OCI-M2 (cell line): ENCODE data around the gene BTC.
"Not testable (repeated sequence)": the region's sequence is repeated elsewhere in the genome, so short reads cannot be mapped to it uniquely, and the experiment has no call there.

Source experiments
- DNase-seq: peaks from one replicate; lab custom pipeline; 2025; ENCODE audit not compliant: unreplicated experiment; lab: John Stamatoyannopoulos, UW

The BTC gene, protein sequence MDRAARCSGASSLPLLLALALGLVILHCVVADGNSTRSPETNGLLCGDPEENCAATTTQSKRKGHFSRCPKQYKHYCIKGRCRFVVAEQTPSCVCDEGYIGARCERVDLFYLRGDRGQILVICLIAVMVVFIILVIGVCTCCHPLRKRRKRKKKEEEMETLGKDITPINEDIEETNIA

DNA sequence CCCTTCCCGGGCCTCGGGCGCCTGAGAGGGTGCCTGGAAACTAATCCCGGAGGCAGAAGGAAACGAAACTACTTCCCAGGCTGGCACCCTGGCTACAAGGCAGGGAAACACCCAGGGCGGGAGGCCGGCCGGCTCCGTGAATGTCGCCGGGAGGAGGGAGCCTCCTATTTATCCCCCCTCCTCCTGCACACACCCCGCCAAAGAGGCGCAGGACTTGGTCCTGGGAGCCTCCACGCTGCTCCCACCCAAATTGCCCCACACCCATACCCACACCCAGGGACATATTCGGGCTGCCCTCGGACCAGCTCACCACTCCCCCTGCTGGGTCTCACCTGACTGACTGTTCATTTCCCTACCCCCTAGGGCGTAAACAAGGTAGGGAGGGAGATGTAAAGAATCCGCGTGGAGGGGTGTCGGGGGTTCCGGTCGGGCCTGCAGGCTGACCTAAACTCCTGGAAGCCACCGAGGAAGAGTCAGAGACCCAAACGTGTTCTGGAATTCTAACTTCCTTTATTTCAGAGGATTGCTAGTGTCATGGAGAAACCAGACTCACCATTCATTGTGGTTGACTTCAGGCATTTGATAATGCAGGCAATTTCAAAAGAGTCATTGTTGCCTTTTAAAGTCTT is at the start of gene BTC:
Gene BTC (minus strand): TSS at position 142 of the 629 bp plus-strand sequence. CDS start 198 bp downstream, outside the sequence.
- no peak for DNase-seq

DNA sequence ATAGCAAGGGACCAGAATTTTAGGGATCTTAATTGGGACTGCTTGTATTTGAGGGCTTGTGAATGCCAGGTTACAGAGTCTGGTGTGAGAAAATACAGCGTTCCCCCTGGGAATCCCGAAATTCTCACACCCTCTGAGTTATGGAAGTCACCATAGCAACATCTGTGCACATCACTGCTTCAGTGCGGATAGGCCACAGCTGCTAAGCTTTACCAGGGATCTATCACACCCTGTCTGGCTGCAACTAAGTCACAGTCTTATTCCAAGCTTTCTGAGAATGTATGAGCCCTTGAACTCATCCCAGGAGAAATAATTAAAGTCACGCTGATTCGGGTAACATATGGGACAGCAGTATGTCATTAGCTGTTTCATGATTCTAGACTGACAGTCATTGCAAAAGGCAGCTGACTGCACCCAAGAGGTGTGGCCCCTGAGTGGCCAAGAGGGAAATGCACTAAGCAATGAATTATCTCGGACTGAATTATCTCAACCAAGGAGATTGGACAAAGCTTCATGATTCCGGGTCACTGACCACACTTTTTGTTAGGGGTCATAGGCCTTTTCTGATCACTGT is 46.7 kb upstream of the BTC start:
- DNase-seq: no peak

DNA sequence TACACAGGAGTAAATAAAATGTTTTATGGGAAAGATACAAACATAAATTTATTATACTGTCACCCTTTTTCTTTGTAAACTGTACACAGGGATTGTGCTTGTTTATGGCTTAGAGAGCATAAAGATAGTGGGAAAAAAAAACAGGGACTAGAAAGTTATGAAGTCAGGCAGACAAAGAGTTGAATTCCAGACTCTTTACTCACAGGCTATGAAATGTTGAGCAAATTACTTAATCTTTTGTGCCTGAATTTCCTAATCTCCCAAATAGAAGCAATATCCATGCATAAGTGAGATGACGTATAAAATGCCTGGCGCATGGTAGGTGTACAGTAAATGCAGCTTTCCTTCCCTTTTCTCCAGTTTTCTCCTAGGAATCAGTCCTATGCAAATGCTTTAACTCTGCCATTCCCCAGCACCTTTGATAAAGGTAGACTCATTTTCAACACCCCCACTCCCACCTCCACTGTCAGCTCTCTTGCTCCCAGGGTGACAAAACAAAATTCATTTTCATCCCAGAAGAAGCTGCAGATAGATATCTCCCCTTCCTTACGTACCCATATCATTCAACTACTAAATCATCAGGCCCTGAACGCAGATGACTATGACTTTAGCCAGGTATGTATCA is 44.5 kb upstream of the BTC start:
- DNase-seq: no peak

DNA sequence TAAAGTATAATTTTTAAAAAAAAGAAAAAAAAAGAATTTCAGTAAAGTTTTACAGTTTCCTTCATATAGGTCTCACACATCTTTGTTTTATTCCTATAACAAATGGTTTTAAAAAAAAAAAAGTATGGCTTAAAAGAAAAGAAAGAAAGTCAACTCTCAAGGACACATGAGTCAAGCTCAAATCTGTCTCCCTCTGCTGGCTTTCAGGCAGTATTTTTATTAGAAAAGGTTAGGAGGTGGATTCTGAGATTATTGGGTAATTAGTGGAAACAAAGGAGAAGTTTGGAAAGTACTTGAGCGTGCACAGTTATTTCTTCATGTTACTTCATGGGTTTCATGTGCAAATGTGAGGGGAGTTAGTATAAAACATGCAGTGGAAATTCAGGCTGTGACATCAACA is 36.6 kb upstream of the BTC start:
- DNase-seq: no peak

DNA sequence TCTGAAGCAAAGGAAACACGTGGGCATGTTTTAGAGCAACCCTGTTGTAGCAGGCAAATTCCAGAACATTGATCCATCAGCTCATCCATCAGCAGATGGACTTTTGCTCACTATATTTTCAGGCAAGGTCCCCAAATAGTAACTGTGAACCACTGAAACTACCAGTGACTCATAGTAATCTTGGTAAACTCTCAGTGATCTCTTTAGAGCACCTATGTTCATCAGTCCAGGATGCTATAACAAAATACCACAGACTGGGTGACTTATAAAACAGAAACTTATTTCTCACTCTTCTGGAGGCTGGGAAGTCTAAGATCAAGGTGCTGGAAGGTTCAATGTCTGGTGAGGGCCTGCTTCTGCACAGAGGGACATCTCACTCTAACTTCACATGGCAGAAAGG is 28.9 kb upstream of the BTC start:
- no peak for DNase-seq

DNA sequence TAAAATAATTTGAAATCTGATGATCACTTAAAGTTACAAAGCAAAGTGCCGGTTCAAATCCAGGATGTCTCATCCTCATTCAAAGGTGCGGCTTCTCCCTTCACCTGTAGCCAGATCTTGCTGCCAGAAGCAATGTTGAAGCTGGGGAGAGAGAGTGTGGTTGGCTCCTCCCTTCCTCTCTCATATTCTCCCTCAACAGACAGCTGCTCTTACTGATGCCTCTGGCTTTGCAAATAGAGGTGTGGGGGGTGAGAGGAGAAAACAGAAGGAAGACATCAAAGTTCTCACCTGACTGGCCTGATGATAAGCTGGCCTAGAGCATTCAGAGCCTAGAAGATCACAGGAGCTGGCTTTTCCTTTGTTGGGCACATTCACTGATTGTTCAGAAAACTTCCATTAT is 28.3 kb upstream of the BTC start:
- no peak for DNase-seq

DNA sequence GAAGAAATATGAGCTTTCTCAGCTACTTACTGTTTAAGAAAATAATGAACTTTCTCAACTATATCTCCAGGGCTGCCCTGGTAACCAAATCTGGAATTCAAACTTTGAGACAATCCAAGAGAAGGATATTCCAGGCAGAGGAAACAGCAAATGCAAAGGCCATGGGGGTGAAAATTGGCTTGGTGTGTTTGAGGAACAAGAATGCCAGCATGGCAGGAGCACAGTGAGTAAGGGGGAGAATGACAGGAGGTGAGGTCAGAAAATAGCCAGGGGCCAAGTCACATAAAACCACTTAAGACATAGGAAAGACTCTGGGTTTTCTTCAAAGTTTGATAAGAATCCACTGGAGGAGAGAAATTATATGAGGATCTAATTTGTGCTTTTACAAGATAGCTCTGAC is 27.2 kb upstream of the BTC start:
- no peak for DNase-seq

DNA sequence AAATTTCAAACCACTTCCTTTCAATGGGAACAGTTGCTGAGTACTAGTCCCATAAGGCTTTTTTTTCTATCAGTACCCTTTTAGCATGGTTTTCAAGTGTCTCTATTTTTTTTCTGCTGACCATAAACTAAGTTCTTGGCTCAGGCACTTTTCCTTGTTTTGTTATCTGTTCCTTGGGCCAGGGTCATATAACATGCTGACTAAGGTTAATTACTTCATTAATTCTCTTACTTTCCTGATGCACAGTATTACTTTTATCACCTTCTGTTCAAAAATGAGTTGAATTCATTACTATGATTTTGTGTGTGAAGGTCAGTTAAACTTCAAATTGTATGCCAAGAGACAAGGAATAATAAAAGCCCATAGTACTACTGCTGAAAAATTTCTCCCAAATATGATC is 19.7 kb upstream of the BTC start:
- DNase-seq: no peak

DNA sequence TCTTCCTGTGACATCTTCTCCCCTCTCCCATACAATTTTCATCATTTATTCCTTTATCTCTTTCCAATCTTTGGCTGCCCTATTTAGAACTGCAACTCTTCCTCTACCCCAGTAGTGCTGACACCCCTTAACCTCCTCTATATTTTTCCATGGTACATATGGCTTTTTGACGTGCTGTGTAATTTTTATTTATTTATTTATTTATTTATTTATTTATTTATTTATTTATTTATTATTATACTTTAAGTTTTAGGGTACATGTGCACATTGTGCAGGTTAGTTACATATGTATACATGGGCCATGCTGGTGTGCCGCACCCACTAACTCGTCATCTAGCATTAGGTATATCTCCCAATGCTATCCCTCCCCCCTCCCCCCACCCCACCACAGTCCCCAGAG is 17.7 kb upstream of the BTC start:
- not testable (repeated sequence) for DNase-seq

DNA sequence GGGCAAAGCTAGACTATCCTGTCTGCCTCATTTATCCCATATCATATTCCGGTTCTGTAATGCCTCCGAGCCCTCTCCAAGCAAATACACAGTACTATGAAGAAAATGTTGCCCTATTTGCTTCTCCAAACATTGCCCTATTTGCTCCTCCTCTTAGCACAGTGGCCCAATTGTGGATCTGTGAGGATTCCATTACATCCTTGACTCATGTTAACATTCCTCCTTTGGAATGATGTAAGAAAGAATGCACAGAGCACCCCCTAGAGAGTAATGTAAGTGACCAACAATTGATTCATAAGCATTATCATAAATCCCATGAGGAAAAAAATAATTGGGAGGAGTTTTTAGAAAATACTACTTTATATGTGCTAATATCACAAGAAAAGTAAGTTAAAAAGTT is 11.3 kb upstream of the BTC start:
- DNase-seq: no peak

DNA sequence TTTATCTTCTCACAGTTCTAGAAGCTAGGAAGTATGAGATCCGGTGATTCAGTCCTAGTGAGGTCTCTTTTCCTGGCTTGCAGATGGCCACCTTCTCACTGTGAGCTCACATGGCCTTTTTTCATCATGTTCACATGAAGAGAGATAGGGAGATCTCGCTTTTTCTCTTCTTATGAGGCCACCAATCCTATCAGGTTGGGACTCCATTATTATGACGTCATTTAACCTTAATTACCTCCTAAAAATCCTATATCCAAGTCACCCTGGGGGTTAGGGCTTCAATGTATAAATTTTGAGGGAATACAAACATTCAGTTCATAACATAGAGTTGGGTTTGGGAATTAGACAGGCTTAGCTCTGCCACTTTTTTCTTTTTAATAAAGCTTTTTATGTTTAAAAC is 6.0 kb upstream of the BTC start:
- DNase-seq: no peak

DNA sequence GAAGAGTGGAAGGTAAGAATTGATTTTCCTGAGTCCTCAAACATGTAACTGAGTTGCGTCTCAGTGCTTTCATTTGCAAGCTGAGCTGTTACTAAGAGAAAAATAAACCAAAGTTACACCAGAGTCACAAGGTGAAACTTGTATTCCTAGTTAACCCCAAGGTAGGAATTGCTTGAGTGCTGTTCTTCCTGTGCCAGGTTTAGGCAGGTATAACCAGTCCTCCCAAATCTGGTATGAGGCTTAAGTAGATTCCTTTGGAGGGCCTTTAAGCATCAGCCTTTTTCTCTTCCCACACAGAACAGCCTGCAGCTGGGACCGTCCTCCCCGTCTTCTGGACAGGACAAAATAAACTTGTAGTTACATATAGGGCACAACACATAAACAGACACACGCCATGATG is 2.3 kb upstream of the BTC start:
- DNase-seq: no peak

DNA sequence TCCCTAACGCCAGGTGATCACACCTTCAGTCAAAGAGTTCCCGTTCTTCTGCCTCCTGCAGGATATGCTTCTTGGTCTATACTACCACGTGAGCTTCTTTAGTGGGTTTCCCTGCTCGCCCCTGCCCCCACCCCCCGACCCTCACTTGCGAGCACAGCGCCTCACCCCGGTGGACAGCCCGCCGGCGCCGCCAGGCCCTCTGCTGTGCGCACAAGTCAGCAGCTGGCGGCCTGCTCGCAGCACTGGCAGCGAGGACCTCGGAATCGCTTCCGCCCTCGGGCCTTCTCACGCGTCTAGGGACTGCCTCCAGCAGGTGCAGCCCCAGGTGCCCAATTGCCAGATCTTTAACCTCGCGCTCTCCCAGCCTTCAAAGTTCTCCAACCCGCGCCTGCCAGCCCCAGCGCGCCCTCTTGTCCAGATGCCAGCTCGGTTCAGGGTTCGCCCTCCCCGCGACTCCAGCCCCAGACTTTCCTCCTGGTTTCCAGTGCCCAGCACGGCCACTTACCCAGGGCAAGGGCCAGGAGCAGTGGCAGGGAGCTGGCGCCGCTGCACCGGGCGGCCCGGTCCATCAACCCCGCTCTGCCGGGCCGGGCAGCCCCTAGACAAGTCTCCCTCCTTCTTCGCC is 454 bp downstream of the BTC start:
- no peak for DNase-seq

DNA sequence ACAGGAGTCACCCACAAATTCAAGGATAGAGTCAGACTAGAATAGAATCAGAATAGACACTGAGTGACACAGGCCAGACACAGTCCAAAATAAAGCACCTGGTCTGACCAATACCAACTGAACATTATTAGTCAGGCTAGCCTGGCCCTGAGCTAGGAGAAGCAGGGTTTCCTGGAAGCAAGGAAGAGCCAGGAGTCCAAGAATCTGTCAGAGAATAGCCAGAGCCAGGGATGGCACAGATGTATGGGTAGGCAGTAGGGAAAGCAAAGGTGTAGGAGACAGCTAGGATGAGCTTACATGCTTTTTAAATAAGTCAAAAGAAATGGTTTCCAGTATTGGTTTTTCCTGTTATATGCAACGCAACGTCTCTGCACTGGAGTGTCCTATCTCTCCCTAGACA is 3.7 kb downstream of the BTC start:
- DNase-seq: no peak

DNA sequence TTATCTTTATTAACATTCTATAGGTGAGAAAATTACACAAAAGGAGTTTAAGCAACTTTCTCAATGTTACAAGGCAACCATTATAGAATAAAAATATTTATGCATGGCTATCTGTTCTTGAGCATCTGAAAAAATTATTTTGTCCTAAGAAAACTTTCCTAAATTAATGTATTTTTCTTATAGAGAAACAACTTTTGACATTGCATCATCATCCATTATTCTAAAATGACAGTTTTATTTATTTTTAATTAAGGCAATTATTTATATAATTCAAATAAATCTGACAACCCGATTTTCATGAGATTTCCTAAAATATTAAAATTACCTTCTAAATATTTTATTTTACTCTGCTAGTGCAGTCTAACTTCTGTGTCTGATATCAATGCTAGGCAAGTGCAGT is 4.8 kb downstream of the BTC start:
- no peak for DNase-seq

DNA sequence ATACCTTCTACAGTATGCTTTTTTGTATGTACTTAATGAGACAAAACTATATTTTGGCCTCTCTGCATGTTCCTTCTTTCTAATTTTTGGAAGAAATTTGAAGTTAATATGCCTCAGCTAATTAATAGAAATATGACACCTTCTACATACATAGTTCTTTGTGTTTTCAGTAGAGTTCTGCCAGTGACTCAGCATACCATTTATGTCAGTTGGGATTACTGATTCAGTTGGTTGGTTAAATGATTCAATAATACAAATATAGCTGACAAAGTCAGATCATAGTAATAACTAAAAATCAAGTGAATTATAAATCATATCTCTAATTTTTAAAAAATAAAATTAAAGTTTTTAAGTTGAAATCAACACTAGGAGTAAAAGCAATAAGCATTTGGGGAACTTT is 16.8 kb downstream of the BTC start:
- no peak for DNase-seq

DNA sequence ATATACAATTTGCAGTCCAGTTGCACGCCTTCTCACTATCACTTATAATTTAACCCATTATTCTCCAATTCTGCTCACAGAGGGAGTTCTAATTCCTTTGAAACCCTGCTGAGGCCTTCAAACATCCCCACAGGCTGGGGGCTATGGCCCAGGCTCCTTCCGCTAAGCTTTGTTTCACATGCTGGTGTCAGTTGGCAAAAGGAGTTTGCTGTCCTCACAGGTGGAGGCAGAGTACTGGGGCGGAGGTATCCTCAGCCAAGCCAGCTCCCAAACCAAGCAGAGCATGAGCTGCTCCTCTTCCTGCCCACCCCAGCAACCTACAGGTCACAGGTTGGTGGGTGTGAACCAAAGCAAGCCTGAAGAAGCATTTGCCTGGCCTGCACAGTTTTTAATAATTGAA is 21.5 kb downstream of the BTC start:
- no peak for DNase-seq

DNA sequence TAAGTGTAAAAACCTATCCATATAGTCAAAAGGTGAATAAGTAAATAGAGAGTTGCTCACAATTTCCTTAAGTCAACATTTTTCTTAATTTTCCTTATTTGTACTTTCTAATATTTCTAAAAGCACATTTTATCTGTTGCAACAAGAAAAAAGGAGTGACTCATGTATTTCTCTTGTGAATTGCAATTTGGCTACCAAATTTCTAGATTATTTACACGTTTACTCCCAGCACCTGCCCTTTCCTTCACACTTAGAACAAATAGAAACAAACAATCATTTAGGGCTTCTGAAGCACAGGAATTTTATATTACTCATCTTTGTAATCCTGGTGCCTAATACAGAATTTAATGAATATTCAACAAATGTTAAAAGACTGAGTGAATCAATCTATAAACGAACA is 22.2 kb downstream of the BTC start:
- no peak for DNase-seq

DNA sequence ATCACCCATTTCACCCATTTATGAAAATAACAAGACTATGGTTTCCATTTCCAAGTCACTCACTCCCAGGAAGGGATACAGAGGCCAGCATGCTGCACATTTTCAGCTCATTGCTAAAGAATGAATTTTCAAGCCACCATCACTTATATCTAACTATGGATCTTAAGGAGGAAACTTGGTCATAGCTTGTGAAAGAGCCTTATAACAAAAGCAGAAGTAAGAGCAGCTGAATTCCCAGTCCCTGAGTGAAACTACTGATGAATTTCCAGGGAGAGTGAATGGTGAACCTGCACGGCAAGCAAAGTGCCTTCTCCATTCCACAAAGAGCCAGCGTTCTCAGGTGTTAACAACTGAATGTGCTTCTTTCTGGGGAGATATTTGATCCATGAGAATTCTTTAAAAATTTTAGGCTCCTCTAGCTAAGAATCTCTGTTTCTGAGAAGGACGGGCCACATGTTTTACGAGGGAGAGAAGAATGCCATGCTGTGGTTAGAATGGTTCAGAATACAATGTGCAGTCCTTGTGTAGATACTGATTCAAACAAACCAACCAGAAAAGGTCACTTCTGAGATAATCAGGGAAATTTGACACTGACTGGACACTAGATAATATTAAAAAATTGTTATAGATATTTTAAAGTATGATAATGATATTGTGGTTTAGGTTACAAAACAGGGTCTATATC is 24.0 kb downstream of the BTC start:
- DNase-seq: no peak

DNA sequence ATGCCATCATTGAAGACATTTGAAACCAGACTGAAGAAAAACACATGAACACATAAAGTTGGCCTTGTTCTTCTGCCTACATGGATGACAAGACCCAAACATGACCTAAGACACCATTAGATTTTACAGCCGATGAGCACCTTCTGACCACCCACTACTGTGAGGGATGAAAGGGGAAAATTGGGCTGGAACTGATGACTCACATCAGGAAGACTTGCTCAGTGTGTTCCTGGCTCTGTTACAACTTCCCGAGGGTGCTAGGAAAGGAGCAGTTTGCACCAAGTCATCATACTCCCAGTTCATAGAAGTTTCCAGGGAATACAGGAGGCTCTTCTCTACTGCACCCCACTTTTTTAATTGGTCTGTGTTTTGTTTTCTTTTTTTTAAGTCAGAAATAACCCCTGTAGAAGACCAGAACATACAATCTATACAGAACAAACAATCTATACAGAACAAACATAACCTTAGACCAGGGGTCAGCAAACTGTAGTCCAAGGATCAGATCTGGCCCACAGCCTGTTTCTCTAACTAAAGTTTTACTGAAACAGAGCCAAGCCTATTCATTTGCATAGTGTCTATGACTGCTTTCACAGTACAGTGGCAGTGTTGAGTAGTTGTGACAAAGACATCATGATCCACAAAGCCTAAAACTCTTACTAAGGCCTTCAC is 25.3 kb downstream of the BTC start:
- DNase-seq: no peak

DNA sequence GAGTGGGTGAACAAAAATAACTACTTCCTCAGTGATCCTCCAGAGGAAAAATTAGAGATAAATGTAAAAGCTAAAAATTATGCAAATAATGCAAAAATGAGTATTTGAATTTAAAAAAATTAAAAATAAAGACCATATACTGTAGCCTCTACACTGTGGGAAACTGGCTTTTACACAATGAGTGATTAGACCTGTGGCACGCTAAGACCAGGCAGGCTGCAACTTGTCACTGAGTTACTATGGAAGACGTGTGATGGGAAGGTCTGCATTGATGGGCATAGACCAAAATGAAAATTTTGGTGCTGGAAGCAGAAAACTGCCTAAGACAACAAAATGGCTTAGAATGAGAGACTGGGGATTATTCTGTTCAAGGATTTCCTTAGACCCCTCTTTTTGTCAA is 30.2 kb downstream of the BTC start:
- no peak for DNase-seq
